IMR-90 (cell line): ENCODE data around the gene TOR1A. TPM values are rescaled to one million over a fixed set of nuclear protein-coding genes. Genes with fewer than 3 reads are reported as not detected.
A peak's percentile ranks its signal among the peaks of the same experiment; 100 is the strongest.
"Not testable (repeated sequence)": the region's sequence is repeated elsewhere in the genome, so short reads cannot be mapped to it uniquely, and the experiment has no call there.

Experiments
- ATAC-seq: fragments of 200-7000 bp; cut with Tn5 transposase; 2 replicates; pipeline ENCODE4 v1.9.1; 2020; ENCODE audit warnings: low read depth, mild to moderate bottlenecking, moderate library complexity
- BruUV-seq: library from RNA; stranded (reverse); fragments of 400-500 nt; replicated peaks from 2 replicates; lab custom pipeline; 2021; lab: Mats Ljungman, UMichigan
- CTCF ChIA-PET: fragments of 300-600 bp; formaldehyde crosslinking; extraction: SDS; loops from one replicate; lab custom pipeline; 2021; ENCODE audit warnings: antibody characterized with exemption; lab: Yijun Ruan, JAX
- POLR2A ChIA-PET: fragments of 300-600 bp; sonication (Branson Sonifier 250); formaldehyde crosslinking; loops from one replicate; lab custom pipeline; 2022; ENCODE audit warnings: antibody characterized with exemption; ENCODE audit not compliant: unreplicated experiment; lab: Charles Lee
- DNase-seq: peaks from one replicate; pipeline ENCODE4 v3.0.0; 2013
- H2AFZ ChIP-seq: replicated peaks from 2 replicates; pipeline ENCODE3; 2013; ENCODE audit warnings: low read length, mild to moderate bottlenecking; ENCODE audit not compliant: poor library complexity
- H2AK5ac ChIP-seq: 2 replicates; pipeline ENCODE4 v1.6.1; 2013; ENCODE audit warnings: low read depth, low read length, inconsistent platforms
- H2AK9ac ChIP-seq: replicated peaks from 2 replicates; pipeline ENCODE3; 2013; ENCODE audit warnings: mild to moderate bottlenecking, low read depth, low read length, moderate library complexity; ENCODE audit not compliant: poor library complexity
- H2BK120ac ChIP-seq: 2 replicates; pipeline ENCODE4 v1.6.1; 2013; ENCODE audit warnings: low read depth, low read length, inconsistent platforms
- H2BK15ac ChIP-seq: 3 replicates; pipeline ENCODE4 v1.6.1; 2013; ENCODE audit warnings: low read depth, low read length, inconsistent platforms
- H2BK20ac ChIP-seq: 2 replicates; pipeline ENCODE4 v1.6.1; 2013; ENCODE audit warnings: low read depth, mild to moderate bottlenecking, inconsistent platforms, low read length, moderate library complexity
- H2BK5ac ChIP-seq: 2 replicates; pipeline ENCODE4 v1.6.1; 2013; ENCODE audit warnings: mild to moderate bottlenecking, low read depth, low read length, inconsistent platforms; ENCODE audit not compliant: poor library complexity, severe bottlenecking
- H3K14ac ChIP-seq: replicated peaks from 2 replicates; pipeline ENCODE4 v1.6.1; 2013; ENCODE audit warnings: low read depth, low read length, inconsistent platforms
- H3K18ac ChIP-seq: 2 replicates; pipeline ENCODE4 v1.6.1; 2013; ENCODE audit warnings: low read depth, low read length, control low read depth
- H3K23ac ChIP-seq: 2 replicates; pipeline ENCODE4 v1.6.1; 2013; ENCODE audit warnings: low read depth, low read length, inconsistent platforms
- H3K27ac ChIP-seq: 2 replicates; pipeline ENCODE4 v1.5.1; 2013; ENCODE audit warnings: mild to moderate bottlenecking, control low read depth, low read length; ENCODE audit not compliant: insufficient read depth
- H3K27me3 ChIP-seq: 2 replicates; pipeline ENCODE4 v1.6.1; 2013; ENCODE audit warnings: low read length; ENCODE audit not compliant: control insufficient read depth, insufficient read depth
- H3K36me3 ChIP-seq: 2 replicates; pipeline ENCODE4 v1.6.1; 2013; ENCODE audit warnings: low read length, mixed read lengths; ENCODE audit not compliant: control insufficient read depth, insufficient read depth
- H3K4ac ChIP-seq: 2 replicates; pipeline ENCODE4 v1.6.1; 2013; ENCODE audit warnings: low read depth, low read length, inconsistent platforms
- H3K4me1 ChIP-seq: 2 replicates; pipeline ENCODE4 v1.6.1; 2013; ENCODE audit warnings: low read length, mixed read lengths; ENCODE audit not compliant: control insufficient read depth, insufficient read depth
- H3K4me2 ChIP-seq: 2 replicates; pipeline ENCODE4 v1.6.1; 2013; ENCODE audit warnings: low read depth, mild to moderate bottlenecking, control low read depth, low read length, moderate library complexity
- H3K4me3 ChIP-seq: 2 replicates; pipeline ENCODE4 v1.5.1; 2013; ENCODE audit warnings: low read depth, mild to moderate bottlenecking, control low read depth, low read length, moderate library complexity; ENCODE audit not compliant: insufficient read depth
- H3K56ac ChIP-seq: 2 replicates; pipeline ENCODE4 v1.6.1; 2013; ENCODE audit warnings: low read length, inconsistent platforms; ENCODE audit not compliant: insufficient read depth; ENCODE audit errors: extremely low read depth
- H3K79me1 ChIP-seq, 2 experiments: 2 replicates each; pipeline ENCODE4 v1.6.1; 2013; ENCODE audit warnings: low read length in 2 of 2, inconsistent platforms in 1 of 2, low read depth in 1 of 2
- H3K9ac ChIP-seq: 2 replicates; pipeline ENCODE4 v1.6.1; 2013; ENCODE audit warnings: low read depth, low read length, control low read depth
- H3K9me1 ChIP-seq: 2 replicates; pipeline ENCODE4 v1.6.1; 2013; ENCODE audit warnings: low read length, inconsistent platforms; ENCODE audit not compliant: insufficient read depth
- H3K9me3 ChIP-seq: 2 replicates; pipeline ENCODE4 v1.6.1; 2013; ENCODE audit warnings: low read length; ENCODE audit not compliant: control insufficient read depth, insufficient read depth
- H4K20me1 ChIP-seq: 2 replicates; pipeline ENCODE4 v1.6.1; 2013; ENCODE audit warnings: low read length, inconsistent platforms; ENCODE audit not compliant: insufficient read depth
- H4K5ac ChIP-seq: 2 replicates; pipeline ENCODE4 v1.6.1; 2013; ENCODE audit warnings: mild to moderate bottlenecking, low read depth, low read length, control low read depth
- H4K8ac ChIP-seq, 2 experiments: 2 replicates each; pipeline ENCODE4 v1.6.1; 2013; ENCODE audit warnings: low read depth in 2 of 2, low read length in 2 of 2, control low read depth in 1 of 2, inconsistent platforms in 1 of 2
- H4K91ac ChIP-seq: 2 replicates; pipeline ENCODE4 v1.6.1; 2013; ENCODE audit warnings: low read depth, low read length, inconsistent platforms; ENCODE audit not compliant: insufficient read depth
- CEBPB ChIP-seq: IDR thresholded peaks from 2 replicates; pipeline ENCODE4 v1.6.1; 2012; ENCODE audit warnings: low read depth, low read length, improper control_type of control experiment
- WGBS, 2 experiments: methylation state at CpG; one replicate each; pipeline versions ENCODE4 v1.1.5 to v1.1.7; 2013; ENCODE audit warnings: missing lambda C conversion rate in 2 of 2; ENCODE audit not compliant: insufficient read length in 1 of 2; ENCODE audit errors: extremely low coverage in 2 of 2; 5-methylcytosine and 5-hydroxymethylcytosine counted together
- dilution Hi-C: fragments of 300-500 bp; cut with HindIII; formaldehyde crosslinking; loops from one replicate; pipeline ENCODE4 v1.14.3; 2018; ENCODE audit warnings: low sequenced_read_pairs; ENCODE audit not compliant: unreplicated experiment
- in situ Hi-C: fragments of 300-500 bp; cut with MboI; formaldehyde crosslinking; loops from 3 replicates; pipeline ENCODE4 v1.14.3; 2019; ENCODE audit warnings: low sequenced_read_pairs, inconsistent platforms, mixed read lengths
- intact Hi-C: fragments of 100-400 bp; cut with micrococcal nuclease; formaldehyde crosslinking; loops from 2 replicates; pipeline ENCODE4 v1.10.0; 2022
- polyA plus RNA-seq, 3 experiments: library from polyadenylated mRNA; depleted of rRNA; stranded (reverse); fragments of >200 nt; gene quantifications; 2 replicates each; pipeline ENCODE4 v1.2.3, GENCODE V29; 2012; ENCODE audit warnings: low replicate concordance in 1 of 3
- total RNA-seq: library from RNA; depleted of rRNA; stranded (reverse); fragments of >200 nt; gene quantifications from 2 replicates; pipeline ENCODE4 v1.2.3, GENCODE V29; 2012

The TOR1A gene
- total and polyA plus RNA-seq, 2 of the 4 experiments (the other 2 are of a cell fraction) = 27.1 to 74.2 TPM

DNA sequence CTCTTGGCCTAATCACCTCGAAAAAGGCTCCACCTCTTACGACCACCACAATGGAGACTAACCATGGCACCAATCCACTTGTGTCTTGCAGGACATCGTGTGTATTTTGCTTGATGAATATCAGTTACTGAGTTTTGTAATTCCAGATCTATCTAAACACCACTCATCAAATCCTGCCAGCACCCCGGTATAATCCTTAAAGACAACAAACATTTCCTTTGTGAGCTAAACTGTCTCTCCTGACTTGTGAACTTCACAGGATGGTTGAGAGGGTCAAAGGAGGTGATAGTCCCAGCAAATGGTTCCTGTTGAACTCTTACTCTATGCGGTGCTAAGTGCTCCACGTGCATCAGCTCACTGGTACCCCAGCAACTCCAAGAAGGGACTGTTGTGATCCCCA is 25.0 kb downstream of the TOR1A start:
- Histone ChIP-seq H3K36me3 (no peaks in the 10 kb centered on the region), H3K9ac (no peak overlapping the region), H2AK5ac (no peak overlapping the region), H3K27me3 (peaks cover 21% of the 10 kb centered on the region), H2BK15ac (no peak overlapping the region), H4K91ac (no peak overlapping the region), H3K4me3 (no peak overlapping the region), H2BK120ac (no peak overlapping the region), H2AK9ac (no peak overlapping the region), H4K5ac (no peak overlapping the region), H3K4me2 (no peak overlapping the region; the same call in 1 of the 2 replicates), H4K8ac (no peak overlapping the region), H3K79me1 (peaks cover 5% of the 10 kb centered on the region in 2 experiments; a peak in 3 of 4 replicates), H2BK5ac (no peak overlapping the region), H2AFZ (no peak overlapping the region), H3K14ac (no peak overlapping the region), H3K56ac (no peak overlapping the region), H3K4me1 (peaks cover 3% of the 10 kb centered on the region), H3K9me3 (no peaks in the 10 kb centered on the region), H3K27ac (no peak overlapping the region), H3K9me1 (no peaks in the 10 kb centered on the region), H3K18ac (no peak overlapping the region), H3K23ac (0 out of 2 replicates have a peak overlapping the region, but pooled peaks have one; percentile 2), H2BK20ac (no peak overlapping the region), H4K20me1 (no peaks in the 10 kb centered on the region), H3K4ac (no peak overlapping the region)
- no TSS peak for BruUV-seq
- ChIA-PET POLR2A (interaction anchor here (0.6 kb wide), 1 partner anchor 87 kb away, joined by 3 read pairs; no protein-coding TSS in a partner anchor), CTCF (interaction anchor here (1.0 kb wide), 1 partner anchor 14 kb away, joined by 3 read pairs; no protein-coding TSS in a partner anchor)
- intact Hi-C loops (no loop called here), dilution Hi-C loops (no loop called here), in situ Hi-C loops (no loop called here)
- ATAC-seq = no peak
- TF ChIP-seq CEBPB = no peak
- no CpG with 5 or more reads among the region's 6 CpGs for WGBS, 2 experiments
- DNase-seq = no peak

DNA sequence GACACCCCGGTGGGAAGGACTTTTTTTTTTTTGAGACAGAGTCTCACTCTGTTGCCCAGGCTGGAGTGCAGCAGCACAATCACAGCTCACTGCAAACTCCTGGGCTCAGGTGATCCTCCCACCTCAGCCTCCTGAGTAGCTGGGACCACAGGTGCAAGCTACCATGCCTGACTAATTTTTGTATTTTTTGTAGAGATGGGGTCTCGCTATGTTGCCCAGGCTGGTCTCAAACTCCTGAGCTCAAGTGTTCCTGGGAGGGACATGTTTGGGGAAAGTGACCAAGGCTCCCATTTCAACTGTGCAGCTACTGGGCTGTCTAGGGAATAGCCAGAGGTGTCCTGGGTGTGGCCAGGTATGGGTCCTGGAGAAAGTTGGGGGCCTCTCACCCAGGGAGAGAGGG is 27.9 kb downstream of the TOR1A start:
- H4K20me1 ChIP-seq, H3K9me1 ChIP-seq, CTCF ChIA-PET, H3K4ac ChIP-seq, H2AK9ac ChIP-seq, H3K4me1 ChIP-seq, POLR2A ChIA-PET, H2BK5ac ChIP-seq, H2BK20ac ChIP-seq, H2BK15ac ChIP-seq, H3K9ac ChIP-seq, dilution Hi-C loops, H3K4me3 ChIP-seq, H3K36me3 ChIP-seq, in situ Hi-C loops, H3K14ac ChIP-seq, H4K8ac ChIP-seq, H3K27ac ChIP-seq, BruUV-seq, H3K9me3 ChIP-seq, ATAC-seq, H4K5ac ChIP-seq, H3K23ac ChIP-seq, H2AFZ ChIP-seq, H3K4me2 ChIP-seq, H2AK5ac ChIP-seq, H3K56ac ChIP-seq, H2BK120ac ChIP-seq, DNase-seq, H3K79me1 ChIP-seq, H3K18ac ChIP-seq, H4K91ac ChIP-seq, intact Hi-C loops: not testable (repeated sequence)
- WGBS, 2 experiments = no CpG with 5 or more reads among the region's 2 CpGs
- peaks cover 25% of the 10 kb centered on the region for H3K27me3 ChIP-seq
